Ishikawa (cell line): ENCODE results near the gene MMP17.

Experiments used
- CEBPB ChIP-seq: IDR thresholded peaks from 2 replicates; pipeline ENCODE4 v1.6.1; 2012
- CREB1 ChIP-seq: IDR thresholded peaks from 2 replicates; pipeline ENCODE4 v1.6.1; 2012; ENCODE audit warnings: low read depth
- EP300 ChIP-seq: IDR thresholded peaks from 2 replicates; pipeline ENCODE4 v1.6.1; 2012; ENCODE audit warnings: borderline replicate concordance
- FOXM1 ChIP-seq: IDR thresholded peaks from 2 replicates; pipeline ENCODE4 v1.6.1; 2012; ENCODE audit warnings: low read depth, borderline replicate concordance
- MAX ChIP-seq: IDR thresholded peaks from 2 replicates; pipeline ENCODE4 v1.6.1; 2012
- NFIC ChIP-seq: IDR thresholded peaks from 2 replicates; pipeline ENCODE4 v1.6.1; 2012
- REST ChIP-seq: IDR thresholded peaks from 2 replicates; pipeline ENCODE4 v1.6.1; 2012; ENCODE audit warnings: low read depth, mild to moderate bottlenecking
- TAF1 ChIP-seq: IDR thresholded peaks from 2 replicates; pipeline ENCODE4 v1.6.1; 2012; ENCODE audit warnings: low read depth, mild to moderate bottlenecking
- TCF12 ChIP-seq: IDR thresholded peaks from 2 replicates; pipeline ENCODE4 v1.6.1; 2012; ENCODE audit warnings: low read depth
- TEAD4 ChIP-seq: IDR thresholded peaks from 2 replicates; pipeline ENCODE4 v1.6.1; 2012
- YY1 ChIP-seq: IDR thresholded peaks from 2 replicates; pipeline ENCODE4 v1.6.1; 2012; ENCODE audit warnings: low read depth

GRCh38 chr12:131793243-131794022, 34.8 kb upstream of the MMP17 start:
- no peak for TF ChIP-seq MAX
- TF ChIP-seq YY1 = no peak
- no peak for TF ChIP-seq TAF1
- TF ChIP-seq NFIC = no peak
- TF ChIP-seq REST = no peak
- no peak for TF ChIP-seq CREB1
- no peak for TF ChIP-seq TCF12
- TF ChIP-seq TEAD4 = no peak
- no peak for TF ChIP-seq EP300
- TF ChIP-seq FOXM1 = no peak
- TF ChIP-seq CEBPB = no peak
